CD4-positive, alpha-beta T cell (primary cell): Measurements from ENCODE around the gene SPATS2L. TPM values are rescaled to one million over a fixed set of nuclear protein-coding genes. Genes with fewer than 3 reads are reported as not detected.
A peak's percentile ranks its signal among the peaks of the same experiment; 100 is the strongest.

ENCODE experiments used
- ATAC-seq: fragments of 200-7000 bp; cut with Tn5 transposase; one replicate; pipeline ENCODE4 v1.10.0; 2022; ENCODE audit warnings: mild to moderate bottlenecking; ENCODE audit not compliant: poor library complexity
- CTCF ChIA-PET: fragments of 350-600 bp; sonication (Branson Sonifier 250); formaldehyde crosslinking; loops from one replicate; lab custom pipeline; 2021; ENCODE audit warnings: antibody characterized with exemption, inconsistent platforms; lab: Charles Lee
- POLR2A ChIA-PET: fragments of 350-600 bp; sonication (Branson Sonifier 250); formaldehyde crosslinking; loops from one replicate; lab custom pipeline; 2021; ENCODE audit warnings: antibody characterized with exemption, inconsistent platforms; lab: Charles Lee
- DNase-seq, 14 experiments: peaks; one replicate each; pipeline ENCODE4 v3.0.0-alpha.2; 2013 to 2020; ENCODE audit warnings: mixed read lengths in 2 of 14
- H3K27ac ChIP-seq, 2 donors: one replicate each; pipeline versions ENCODE4 v1.5.1 to v1.7.0; 2013; ENCODE audit warnings: low read length in 2 of 2, low read depth in 1 of 2, mild to moderate bottlenecking in 1 of 2
- H3K27me3 ChIP-seq, 2 experiments: 1 replicate in 1 of 2; 2 replicates in 1 of 2; pipeline versions ENCODE4 v1.6.1 to v1.7.0; 2013; ENCODE audit warnings: low read length in 2 of 2, control low read depth in 1 of 2, mild to moderate bottlenecking in 1 of 2, moderate library complexity in 1 of 2; ENCODE audit not compliant: insufficient read depth in 2 of 2, control insufficient read depth in 1 of 2
- H3K36me3 ChIP-seq: one replicate; pipeline ENCODE4 v1.6.1; 2013; ENCODE audit warnings: low read length, control low read depth; ENCODE audit not compliant: insufficient read depth
- H3K4me1 ChIP-seq: one replicate; pipeline ENCODE4 v1.6.1; 2013; ENCODE audit warnings: low read length, control low read depth; ENCODE audit not compliant: insufficient read depth
- H3K4me3 ChIP-seq: one replicate; pipeline ENCODE4 v1.5.1; 2013; ENCODE audit warnings: mild to moderate bottlenecking, low read length, moderate library complexity
- H3K9me3 ChIP-seq, 2 experiments: 1 replicate in 1 of 2; 2 replicates in 1 of 2; pipeline versions ENCODE4 v1.6.1 to v1.7.0; 2013; ENCODE audit warnings: low read length in 2 of 2, mild to moderate bottlenecking in 2 of 2, control low read depth in 1 of 2, moderate library complexity in 1 of 2; ENCODE audit not compliant: control insufficient read depth in 1 of 2, insufficient read depth in 1 of 2
- H3K27ac Mint-ChIP-seq: one replicate; pipeline ENCODE4 v1.8.0; 2020; ENCODE audit warnings: mixed read lengths
- H3K27me3 Mint-ChIP-seq: one replicate; pipeline ENCODE4 v1.8.0; 2021; ENCODE audit warnings: mixed read lengths
- H3K36me3 Mint-ChIP-seq: one replicate; pipeline ENCODE4 v1.8.0; 2021; ENCODE audit warnings: low read depth, mixed read lengths
- H3K4me1 Mint-ChIP-seq: one replicate; pipeline ENCODE4 v1.8.0; 2021; ENCODE audit warnings: low read depth, mixed read lengths
- H3K4me3 Mint-ChIP-seq: one replicate; pipeline ENCODE4 v1.8.0; 2020; ENCODE audit warnings: mild to moderate bottlenecking, mixed read lengths
- H3K9me3 Mint-ChIP-seq: one replicate; pipeline ENCODE4 v1.8.0; 2020; ENCODE audit warnings: mixed read lengths
- CTCF ChIP-seq: fragments of 200-600 bp; IDR thresholded peaks from one replicate; pipeline ENCODE4 v1.8.0; 2022; ENCODE audit warnings: antibody characterized with exemption, mild to moderate bottlenecking
- intact Hi-C, 2 experiments: fragments of 100-400 bp; cut with DNase I in 1 of 2; cut with micrococcal nuclease in 1 of 2; formaldehyde crosslinking; loops; one replicate each; pipeline versions ENCODE4 v1.15.1 to v1.9.0; 2023 to 2025; cut with DNase I, micrococcal nuclease
- total RNA-seq, 174 experiments: library from RNA in 2 of 174; stranded (reverse) in 2 of 174; gene quantifications; one replicate each; pipeline ENCODE4 v1.2.3 and lab custom pipeline; 2021 to 2026

Gene SPATS2L
- total RNA-seq, 2 experiments from 2014 or later, result 4.0 to 4.4 TPM

GRCh38 chr2:200308546-200309295 is 2.2 kb downstream of the SPATS2L start:
- peaks cover 5% of the 10 kb centered on the region for H3K36me3 Mint-ChIP-seq
- ChIA-PET CTCF (interaction anchor here (1.2 kb wide), 1 partner anchor 14 kb away, joined by 3 read pairs; no protein-coding TSS in a partner anchor), POLR2A (interaction anchor here (1.4 to 1.9 kb wide), 3 partner anchors 29 to 159 kb away, joined by 3 to 7 read pairs (median 6); no protein-coding TSS in a partner anchor)
- TF ChIP-seq CTCF, result no peak
- H3K4me1 Mint-ChIP-seq, result peaks cover 24% of the 10 kb centered on the region
- H3K27ac ChIP-seq, result no peak overlapping the region
- intact Hi-C loops, result loop anchor here (5.0 kb wide), 1 partner anchor 64 kb away; no protein-coding TSS in a partner anchor
- ATAC-seq, result no peak
- no peak overlapping the region for H3K27ac Mint-ChIP-seq
- no peaks in the 10 kb centered on the region for H3K9me3 Mint-ChIP-seq
- no peaks in the 10 kb centered on the region for H3K36me3 ChIP-seq
- peaks cover 27% of the 10 kb centered on the region for H3K27me3 Mint-ChIP-seq
- DNase-seq, result no peak
- H3K4me3 Mint-ChIP-seq, result peak overlapping the region; percentile 91
- no peaks in the 10 kb centered on the region for H3K27me3 ChIP-seq
- H3K9me3 ChIP-seq, result no peaks in the 10 kb centered on the region
- no peaks in the 10 kb centered on the region for H3K4me1 ChIP-seq
- no peak overlapping the region for H3K4me3 ChIP-seq

- no peaks in the 10 kb centered on the region for H3K27me3 ChIP-seq
- Mint-ChIP-seq H3K36me3 (peaks cover 5% of the 10 kb centered on the region), H3K27me3 (peaks cover 34% of the 10 kb centered on the region), H3K27ac (no peak overlapping the region), H3K9me3 (no peaks in the 10 kb centered on the region), H3K4me3 (peak overlapping the region; percentile 91), H3K4me1 (peaks cover 24% of the 10 kb centered on the region)
- no peaks in the 10 kb centered on the region for H3K4me1 ChIP-seq
- no peak overlapping the region for H3K4me3 ChIP-seq
- no peak for DNase-seq
- H3K27ac ChIP-seq, result no peak overlapping the region
- no peak for ATAC-seq
- no peaks in the 10 kb centered on the region for H3K9me3 ChIP-seq
- no peaks in the 10 kb centered on the region for H3K36me3 ChIP-seq
- no peak for TF ChIP-seq CTCF
- ChIA-PET POLR2A (no interaction called here), CTCF (interaction anchor here (1.2 kb wide), 1 partner anchor 13 kb away, joined by 3 read pairs; no protein-coding TSS in a partner anchor)
- intact Hi-C loops, result loop anchor here (5.0 kb wide), 1 partner anchor 63 kb away; no protein-coding TSS in a partner anchor
Observed at GRCh38 chr2:200309296-200310049, 3.0 kb downstream of the SPATS2L start.

GRCh38 chr2:200310545-200310971 is 4.1 kb downstream of the SPATS2L start:
- H3K9me3 Mint-ChIP-seq, result no peaks in the 10 kb centered on the region
- intact Hi-C loops, result no loop called here
- no peak for TF ChIP-seq CTCF
- ATAC-seq (no peak), DNase-seq (no peak)
- Histone ChIP-seq H3K36me3 (no peaks in the 10 kb centered on the region), H3K27ac (no peak overlapping the region), H3K9me3 (no peaks in the 10 kb centered on the region), H3K27me3 (no peaks in the 10 kb centered on the region), H3K4me3 (no peak overlapping the region), H3K4me1 (no peaks in the 10 kb centered on the region)
- ChIA-PET CTCF (no interaction called here), POLR2A (no interaction called here)
- peaks cover 5% of the 10 kb centered on the region for H3K36me3 Mint-ChIP-seq
- no peak overlapping the region for H3K4me3 Mint-ChIP-seq
- peaks cover 35% of the 10 kb centered on the region for H3K27me3 Mint-ChIP-seq
- no peak overlapping the region for H3K27ac Mint-ChIP-seq
- H3K4me1 Mint-ChIP-seq, result peaks cover 24% of the 10 kb centered on the region
